ENCODE measurements around the gene NHP2.

The NHP2 gene

GRCh38 chr5:178126556-178126955 lies 27.1 kb downstream of the NHP2 start:
- no peak for DNase-seq (ENCODE audit: low read depth)
- TF ChIP-seq CTCF (conservative IDR thresholded peaks at IDR 0.05; ENCODE audit: control insufficient read depth, insufficient read depth, low read depth, low read length): no peak
- no peak overlapping the region for H3K4me3 ChIP-seq (ENCODE audit: control insufficient read depth, low read depth, low read length)

GRCh38 chr5:178125253-178125906 lies 28.3 kb downstream of the NHP2 start:
- no peak for DNase-seq (ENCODE audit: low read depth)
- H3K4me3 ChIP-seq (ENCODE audit: control insufficient read depth, low read depth, low read length): no peak overlapping the region
- no peak for TF ChIP-seq CTCF (conservative IDR thresholded peaks at IDR 0.05; ENCODE audit: control insufficient read depth, insufficient read depth, low read depth, low read length)

GRCh38 chr5:178123966-178124925 lies 29.4 kb downstream of the NHP2 start:
- no peak overlapping the region for H3K4me3 ChIP-seq (ENCODE audit: control insufficient read depth, low read depth, low read length)
- no peak for TF ChIP-seq CTCF (conservative IDR thresholded peaks at IDR 0.05; ENCODE audit: control insufficient read depth, insufficient read depth, low read depth, low read length)
- no peak for DNase-seq (ENCODE audit: low read depth)

DNA sequence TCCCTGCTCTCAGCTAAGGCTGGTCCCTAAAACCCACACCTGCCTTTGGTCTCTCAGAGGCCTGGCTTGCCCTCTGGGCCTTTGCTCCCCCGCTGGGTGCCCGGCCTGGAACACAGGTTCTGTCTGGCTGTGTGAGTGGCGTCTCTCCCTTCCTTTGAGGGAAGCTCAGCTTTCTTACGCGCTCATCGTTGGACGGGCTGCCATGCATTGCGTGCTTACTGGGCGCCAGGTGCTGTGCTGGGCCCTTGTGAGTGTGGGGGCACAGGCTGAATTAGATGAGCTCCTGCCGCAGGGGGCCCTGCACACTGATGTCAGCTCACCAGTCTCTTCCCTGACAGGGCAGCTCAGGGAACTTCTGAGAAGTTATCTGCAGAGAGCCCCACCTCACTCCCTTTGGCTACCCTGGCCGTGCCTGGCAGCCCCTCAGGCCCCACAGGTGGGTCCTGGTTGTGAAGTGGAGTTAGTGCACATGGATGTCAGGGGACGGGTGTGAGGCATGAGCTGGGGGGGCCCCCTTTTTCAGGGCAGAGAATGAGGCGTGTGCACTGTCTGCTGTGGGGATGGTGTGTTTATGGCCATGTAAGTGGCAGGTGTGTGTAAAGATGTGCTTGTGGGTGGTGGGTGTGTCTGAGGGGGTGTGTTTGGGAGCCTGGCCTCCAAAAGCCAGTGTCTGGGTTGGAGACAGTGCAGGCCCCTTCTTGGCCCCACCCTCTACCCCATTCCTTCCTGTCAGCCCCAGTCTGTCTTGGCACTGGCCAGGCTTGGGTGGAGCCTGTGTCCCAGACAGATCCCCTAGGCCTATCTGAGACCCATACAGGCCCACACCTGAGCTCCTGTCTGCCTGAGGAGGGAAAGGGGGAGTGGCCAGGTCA lies 30.4 kb downstream of the NHP2 start:
- no peak for TF ChIP-seq CTCF (conservative IDR thresholded peaks at IDR 0.05; ENCODE audit: control insufficient read depth, insufficient read depth, low read depth, low read length)
- DNase-seq (ENCODE audit: low read depth): no peak
- no peak overlapping the region for H3K4me3 ChIP-seq (ENCODE audit: control insufficient read depth, low read depth, low read length)

- no peak for DNase-seq (ENCODE audit: low read depth)
- TF ChIP-seq CTCF (conservative IDR thresholded peaks at IDR 0.05; ENCODE audit: control insufficient read depth, insufficient read depth, low read depth, low read length): no peak
- H3K4me3 ChIP-seq (ENCODE audit: control insufficient read depth, low read depth, low read length): no peak overlapping the region
These were observed 31.3 kb downstream of the NHP2 start for GRCh38 chr5:178122346-178122745.

All from fibroblast of mammary gland (primary cell).